Chondrocyte (in vitro differentiated cells): ENCODE measurements around the gene CAV2. TPM values are rescaled to one million over a fixed set of nuclear protein-coding genes. Genes with fewer than 3 reads are reported as not detected.
A peak's percentile ranks its signal among the peaks of the same experiment; 100 is the strongest.

Experiments used
- DNase-seq: peaks from one replicate; pipeline ENCODE4 v3.0.0; 2021; ENCODE audit warnings: mixed read lengths, low spot score
- H3K27ac Mint-ChIP-seq: one replicate; pipeline ENCODE4 v1.8.0; 2021; ENCODE audit warnings: mild to moderate bottlenecking, moderate library complexity, mixed read lengths; ENCODE audit not compliant: unreplicated experiment
- H3K27me3 Mint-ChIP-seq: 2 replicates; pipeline ENCODE4 v1.8.0; 2021; ENCODE audit warnings: low read depth, mixed read lengths
- H3K36me3 Mint-ChIP-seq: 2 replicates; pipeline ENCODE4 v1.8.0; 2021; ENCODE audit warnings: low read depth, mixed read lengths
- H3K4me1 Mint-ChIP-seq: 2 replicates; pipeline ENCODE4 v1.8.0; 2021; ENCODE audit warnings: low read depth, mild to moderate bottlenecking, mixed read lengths
- H3K4me3 Mint-ChIP-seq: one replicate; pipeline ENCODE4 v1.8.0; 2021; ENCODE audit warnings: mild to moderate bottlenecking, moderate library complexity, mixed read lengths; ENCODE audit not compliant: unreplicated experiment
- H3K9me3 Mint-ChIP-seq: 2 replicates; pipeline ENCODE4 v1.8.0; 2021; ENCODE audit warnings: low read depth, mixed read lengths
- CTCF ChIP-seq: fragments of 200-600 bp; sonication (generic); IDR thresholded peaks from 2 replicates; pipeline ENCODE4 v1.5.0; 2021; ENCODE audit warnings: antibody characterized with exemption, mild to moderate bottlenecking, moderate library complexity
- total RNA-seq: library from RNA; stranded (reverse); gene quantifications from 3 replicates; pipeline ENCODE4 v1.2.1, GENCODE V29; 2021

Gene CAV2
- total RNA-seq, 1 donor from 2014 or later: 127 TPM

GRCh38 chr7:116510795-116511194 is 11.3 kb downstream of the CAV2 start:
- Mint-ChIP-seq H3K27ac (peak overlapping the region; percentile 20), H3K9me3 (no peaks in the 10 kb centered on the region), H3K4me1 (peaks cover 45% of the 10 kb centered on the region), H3K36me3 (peaks cover 4% of the 10 kb centered on the region), H3K4me3 (no peak overlapping the region), H3K27me3 (no peaks in the 10 kb centered on the region)
- no peak for DNase-seq
- no peak for TF ChIP-seq CTCF

GRCh38 chr7:116511552-116512519 is 12.3 kb downstream of the CAV2 start:
- peaks cover 43% of the 10 kb centered on the region for H3K4me1 Mint-ChIP-seq
- no peak for TF ChIP-seq CTCF
- H3K36me3 Mint-ChIP-seq: peaks cover 4% of the 10 kb centered on the region
- H3K9me3 Mint-ChIP-seq: no peaks in the 10 kb centered on the region
- H3K27me3 Mint-ChIP-seq: no peaks in the 10 kb centered on the region
- peak overlapping the region; percentile 60 for H3K27ac Mint-ChIP-seq
- peak overlapping the region; percentile 3 for H3K4me3 Mint-ChIP-seq
- no peak for DNase-seq

- H3K36me3 Mint-ChIP-seq: peaks cover 2% of the 10 kb centered on the region
- no peaks in the 10 kb centered on the region for H3K27me3 Mint-ChIP-seq
- H3K4me1 Mint-ChIP-seq: peaks cover 42% of the 10 kb centered on the region
- peak overlapping the region; percentile 3 for H3K4me3 Mint-ChIP-seq
- peak overlapping the region; percentile 60 for H3K27ac Mint-ChIP-seq
- TF ChIP-seq CTCF: no peak
- no peak for DNase-seq
- no peaks in the 10 kb centered on the region for H3K9me3 Mint-ChIP-seq
These were observed 13.1 kb downstream of the CAV2 start for GRCh38 chr7:116512520-116513188.

- Mint-ChIP-seq H3K27me3 (no peaks in the 10 kb centered on the region), H3K4me3 (no peak overlapping the region), H3K36me3 (no peaks in the 10 kb centered on the region), H3K9me3 (no peaks in the 10 kb centered on the region), H3K27ac (no peak overlapping the region), H3K4me1 (peaks cover 36% of the 10 kb centered on the region)
- no peak for DNase-seq
- TF ChIP-seq CTCF: no peak
These were observed 16.0 kb downstream of the CAV2 start for GRCh38 chr7:116515584-116515983.

GRCh38 chr7:116516324-116516723 is 16.8 kb downstream of the CAV2 start:
- Mint-ChIP-seq H3K4me3 (no peak overlapping the region), H3K27ac (no peak overlapping the region), H3K9me3 (no peaks in the 10 kb centered on the region), H3K27me3 (no peaks in the 10 kb centered on the region), H3K36me3 (no peaks in the 10 kb centered on the region), H3K4me1 (peaks cover 30% of the 10 kb centered on the region)
- no peak for TF ChIP-seq CTCF
- DNase-seq: no peak
